ENCODE results near the gene ELL. TPM values are rescaled to one million over a fixed set of nuclear protein-coding genes. Genes with fewer than 3 reads are reported as not detected.
A peak's percentile ranks its signal among the peaks of the same experiment; 100 is the strongest.

The ELL gene
- polyA plus RNA-seq, 1 experiment = 2.7 TPM

- no peak for TF ChIP-seq CTCF (IDR thresholded peaks at IDR 0.05; ENCODE audit: low read depth, low read length)
- no peak for DNase-seq (ENCODE audit: low read depth, low spot score)
- H3K4me3 ChIP-seq (ENCODE audit: low read depth, low read length) = no peak overlapping the region
- H3K9me3 ChIP-seq (ENCODE audit: control insufficient read depth, insufficient read depth, low read length) = no peaks in the 10 kb centered on the region; the same call in 1 of the 2 replicates
- CTCF ChIA-PET = interaction anchor here (0.5 to 2.0 kb wide), 2 partner anchors 15 to 97 kb away, joined by 3 to 6 read pairs; no protein-coding TSS in a partner anchor
- POLR2A ChIA-PET = no interaction called here
- H3K27ac ChIP-seq (ENCODE audit: low read depth, low read length) = no peak overlapping the region
- no peaks in the 10 kb centered on the region for H3K27me3 ChIP-seq (ENCODE audit: control insufficient read depth, insufficient read depth, low read length)
These were observed 45.3 kb downstream of the ELL start for GRCh38 chr19:18476507-18477041.

- no peaks in the 10 kb centered on the region for H3K27me3 ChIP-seq (ENCODE audit: control insufficient read depth, insufficient read depth, low read length)
- CTCF ChIA-PET = interaction anchor here (0.5 to 2.0 kb wide), 2 partner anchors 15 to 98 kb away, joined by 3 to 6 read pairs; no protein-coding TSS in a partner anchor
- no peak for DNase-seq (ENCODE audit: low read depth, low spot score)
These were observed 46.0 kb downstream of the ELL start for GRCh38 chr19:18475762-18476331.

GRCh38 chr19:18475004-18475453 lies 46.8 kb downstream of the ELL start:
- Histone ChIP-seq H3K27me3 (ENCODE audit: control insufficient read depth, insufficient read depth, low read length) (no peaks in the 10 kb centered on the region), H3K4me3 (ENCODE audit: low read depth, low read length) (no peak overlapping the region), H3K27ac (ENCODE audit: low read depth, low read length) (no peak overlapping the region), H3K9me3 (ENCODE audit: control insufficient read depth, insufficient read depth, low read length) (no peaks in the 10 kb centered on the region; the same call in 1 of the 2 replicates)
- POLR2A ChIA-PET = no interaction called here
- DNase-seq (ENCODE audit: low read depth, low spot score) = no peak
- TF ChIP-seq CTCF (IDR thresholded peaks at IDR 0.05; ENCODE audit: low read depth, low read length) = no peak
- CTCF ChIA-PET = interaction anchor here (2.0 kb wide), 1 partner anchor 14 kb away, joined by 6 read pairs; no protein-coding TSS in a partner anchor

More at GRCh38 chr19:18475762-18476331, 46.0 kb downstream of the ELL start:
- POLR2A ChIA-PET = no interaction called here
- H3K9me3 ChIP-seq (ENCODE audit: control insufficient read depth, insufficient read depth, low read length) = no peaks in the 10 kb centered on the region; the same call in 1 of the 2 replicates
- TF ChIP-seq CTCF (IDR thresholded peaks at IDR 0.05; ENCODE audit: low read depth, low read length) = no peak
- H3K4me3 ChIP-seq (ENCODE audit: low read depth, low read length) = no peak overlapping the region
- H3K27ac ChIP-seq (ENCODE audit: low read depth, low read length) = no peak overlapping the region

- Histone ChIP-seq H3K27ac (ENCODE audit: low read depth, low read length) (no peak overlapping the region), H3K9me3 (ENCODE audit: control insufficient read depth, insufficient read depth, low read length) (no peaks in the 10 kb centered on the region; the same call in 1 of the 2 replicates), H3K4me3 (ENCODE audit: low read depth, low read length) (no peak overlapping the region), H3K27me3 (ENCODE audit: control insufficient read depth, insufficient read depth, low read length) (no peaks in the 10 kb centered on the region)
- DNase-seq (ENCODE audit: low read depth, low spot score) = no peak
- no peak for TF ChIP-seq CTCF (IDR thresholded peaks at IDR 0.05; ENCODE audit: low read depth, low read length)
- ChIA-PET POLR2A (interaction anchor here (1.5 kb wide), 1 partner anchor 47 kb away, joined by 4 read pairs; the partner anchor contains the start of gene ELL), CTCF (interaction anchor here (2.0 kb wide), 1 partner anchor 13 kb away, joined by 6 read pairs; no protein-coding TSS in a partner anchor)
These were observed 47.4 kb downstream of the ELL start for GRCh38 chr19:18474366-18474887.

GRCh38 chr19:18473706-18474087 lies 48.2 kb downstream of the ELL start:
- H3K9me3 ChIP-seq (ENCODE audit: control insufficient read depth, insufficient read depth, low read length) = no peaks in the 10 kb centered on the region; the same call in 1 of the 2 replicates
- H3K4me3 ChIP-seq (ENCODE audit: low read depth, low read length) = no peak overlapping the region
- POLR2A ChIA-PET = interaction anchor here (0.6 to 1.5 kb wide), 3 partner anchors 19 to 48 kb away, joined by 4 to 5 read pairs (median 4); partner anchors contain the start of gene ELL
- H3K27me3 ChIP-seq (ENCODE audit: control insufficient read depth, insufficient read depth, low read length) = no peaks in the 10 kb centered on the region
- TF ChIP-seq CTCF (IDR thresholded peaks at IDR 0.05; ENCODE audit: low read depth, low read length) = no peak
- CTCF ChIA-PET = interaction anchor here (1.0 to 2.1 kb wide), 3 partner anchors 13 to 374 kb away, joined by 4 to 9 read pairs (median 5); no protein-coding TSS in a partner anchor
- H3K27ac ChIP-seq (ENCODE audit: low read depth, low read length) = peak overlapping the region; percentile 47
- no peak for DNase-seq (ENCODE audit: low read depth, low spot score)
